HG02678 (cell line): Measurements from ENCODE around the gene FSTL5.

ENCODE experiments used
- ATAC-seq: cut with Tn5 transposase; IDR thresholded peaks from one replicate; pipeline ENCODE4 v1.9.1; 2021; ENCODE audit warnings: mild to moderate bottlenecking, moderate library complexity; ENCODE audit not compliant: unreplicated experiment

Gene FSTL5

DNA sequence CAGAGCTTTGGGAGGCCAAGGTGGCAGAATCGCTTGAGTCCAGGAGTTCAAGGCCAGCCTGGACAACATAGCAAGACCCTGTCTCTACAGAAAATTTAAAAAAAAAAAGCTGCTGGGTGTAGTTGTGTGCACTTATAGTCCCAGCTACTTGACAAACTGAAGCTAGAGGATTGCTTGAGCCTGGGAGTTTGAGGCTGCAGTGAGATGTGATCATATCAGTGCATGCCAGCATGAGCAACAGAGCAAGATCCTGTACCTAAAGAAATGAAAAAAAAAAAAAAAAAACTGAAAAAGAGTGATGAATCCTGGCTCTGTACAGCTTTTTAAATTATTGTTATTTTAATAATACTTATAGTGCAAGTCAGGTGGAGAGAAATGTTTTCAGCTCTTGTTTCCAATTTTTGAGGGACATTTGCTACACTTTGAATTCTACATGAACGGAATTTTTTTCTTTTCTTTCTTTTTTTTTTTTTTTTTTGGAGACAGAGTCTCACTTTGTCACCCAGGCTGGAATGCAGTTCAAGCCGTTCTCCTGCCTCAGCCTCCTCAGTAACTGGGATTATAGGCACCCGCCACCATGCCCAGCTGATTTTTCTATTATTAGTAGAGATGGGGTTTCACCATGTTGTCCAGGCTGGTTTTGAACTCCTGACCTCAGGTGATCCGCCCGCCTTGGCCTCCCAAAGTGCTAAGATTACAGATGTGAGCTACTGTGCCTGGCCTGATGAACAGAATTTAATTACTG lies 215.6 kb downstream of the FSTL5 start:
- ATAC-seq, result no peak

DNA sequence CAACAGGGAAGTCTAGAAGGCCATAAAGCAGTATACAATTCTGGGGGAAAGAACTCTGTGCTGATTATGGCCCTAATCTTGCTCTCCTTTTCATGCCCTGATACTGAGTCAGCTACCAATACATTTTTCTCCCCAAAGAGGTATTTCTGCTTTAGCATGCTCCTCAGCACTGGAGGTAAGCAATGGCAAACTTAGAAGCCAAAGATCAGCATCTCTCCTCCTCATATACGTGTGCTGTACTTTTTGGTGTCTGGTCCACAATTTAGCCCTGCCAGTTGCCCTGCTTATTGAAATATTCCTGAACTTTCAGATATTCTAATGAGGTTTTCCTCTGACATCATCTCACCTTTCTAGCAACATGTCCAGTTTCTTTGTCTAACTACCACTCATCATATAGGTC lies 226.2 kb downstream of the FSTL5 start:
- ATAC-seq, result no peak

GRCh38 chr4:161936625-161937550 lies 226.9 kb downstream of the FSTL5 start:
- ATAC-seq, result no peak

DNA sequence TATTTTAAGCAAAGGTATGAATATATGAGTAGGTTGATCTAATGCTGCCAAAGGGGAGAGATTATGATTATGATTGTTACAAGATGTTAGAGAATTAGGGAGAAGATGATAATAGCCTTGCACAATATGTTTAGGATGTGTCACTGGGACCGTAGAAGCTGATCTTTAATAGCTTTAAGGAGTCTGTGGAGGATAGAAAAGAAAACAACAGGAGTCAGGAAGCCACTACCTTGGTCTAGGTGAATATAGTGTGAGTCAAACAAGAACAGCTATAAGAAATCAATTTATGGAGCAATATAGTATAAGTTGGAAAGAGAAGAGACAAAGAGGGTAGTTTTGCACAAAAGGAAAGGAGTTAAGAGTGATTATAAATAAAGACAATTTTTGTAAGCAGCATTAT lies 232.7 kb downstream of the FSTL5 start:
- no peak for ATAC-seq

GRCh38 chr4:161929956-161930355 lies 233.8 kb downstream of the FSTL5 start:
- ATAC-seq, result no peak

DNA sequence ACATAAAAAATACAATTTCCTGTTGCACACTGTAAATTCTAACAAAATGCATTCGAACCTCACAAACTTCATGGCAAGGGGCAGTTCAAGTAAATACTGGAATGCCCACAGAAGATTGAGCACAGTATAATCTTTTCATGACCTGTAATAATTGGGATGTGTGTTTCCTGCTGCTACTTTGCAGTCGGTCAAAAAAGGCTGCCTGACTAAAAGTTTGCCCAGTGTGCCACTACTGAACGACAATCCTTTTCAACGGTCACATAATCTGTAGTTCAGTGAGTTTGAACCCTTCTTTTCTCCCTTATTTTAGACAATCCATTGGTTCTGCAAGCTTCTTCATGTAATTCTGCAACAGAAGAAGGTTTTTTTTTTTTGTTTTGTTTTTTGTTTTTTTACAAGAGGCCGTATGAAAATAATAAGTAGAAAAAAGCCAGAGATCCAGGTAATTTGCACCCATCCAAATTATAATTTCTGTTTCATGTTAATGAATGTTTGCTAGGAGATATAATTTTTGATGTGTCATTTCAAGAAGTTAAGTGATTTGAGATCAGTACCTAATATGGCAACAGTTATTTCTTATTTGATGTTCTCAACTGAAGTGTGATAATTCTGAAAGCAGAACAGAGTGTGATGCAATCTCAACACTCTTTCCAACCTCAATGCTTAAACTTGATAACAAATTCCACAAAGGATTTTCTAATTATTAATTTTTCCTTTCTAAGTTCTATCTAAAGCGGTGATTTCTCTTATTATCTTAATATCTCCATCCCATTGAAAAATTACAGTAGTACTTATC lies 237.6 kb downstream of the FSTL5 start:
- no peak for ATAC-seq

DNA sequence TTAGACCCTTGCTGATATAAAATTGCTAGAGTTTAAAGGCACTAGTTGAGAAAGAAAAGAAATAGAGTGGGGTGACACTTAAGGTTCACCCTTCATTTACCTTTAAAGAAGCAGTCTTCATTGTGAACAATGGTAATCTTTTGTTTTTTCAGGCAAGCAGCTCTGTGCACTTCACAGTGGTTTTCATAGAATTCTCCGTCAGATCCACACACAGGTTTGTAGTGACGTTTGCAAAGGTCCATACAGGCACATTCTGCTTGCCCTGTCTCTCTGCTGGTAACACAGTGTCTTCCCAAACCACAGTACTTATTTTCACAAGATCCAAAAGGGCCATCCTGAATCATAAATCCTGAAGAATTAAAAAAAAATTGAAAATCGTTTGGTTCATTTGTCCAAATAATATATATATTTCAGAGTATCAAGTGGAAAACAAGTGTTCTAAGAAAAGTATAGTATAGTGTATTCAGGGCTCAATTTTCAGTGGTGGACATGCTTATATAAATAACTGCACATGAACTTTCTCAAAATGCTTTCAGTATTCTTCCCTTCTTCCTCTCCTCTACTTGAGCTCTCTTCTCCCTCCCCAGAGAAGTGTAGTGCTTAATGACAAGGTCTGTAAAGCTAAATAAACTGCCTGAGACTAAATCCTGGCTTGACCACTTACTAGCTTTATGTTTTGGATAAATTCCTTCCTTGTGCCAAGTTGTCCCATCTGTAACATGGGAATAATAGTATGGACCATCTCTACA lies 243.3 kb downstream of the FSTL5 start:
- no peak for ATAC-seq

DNA sequence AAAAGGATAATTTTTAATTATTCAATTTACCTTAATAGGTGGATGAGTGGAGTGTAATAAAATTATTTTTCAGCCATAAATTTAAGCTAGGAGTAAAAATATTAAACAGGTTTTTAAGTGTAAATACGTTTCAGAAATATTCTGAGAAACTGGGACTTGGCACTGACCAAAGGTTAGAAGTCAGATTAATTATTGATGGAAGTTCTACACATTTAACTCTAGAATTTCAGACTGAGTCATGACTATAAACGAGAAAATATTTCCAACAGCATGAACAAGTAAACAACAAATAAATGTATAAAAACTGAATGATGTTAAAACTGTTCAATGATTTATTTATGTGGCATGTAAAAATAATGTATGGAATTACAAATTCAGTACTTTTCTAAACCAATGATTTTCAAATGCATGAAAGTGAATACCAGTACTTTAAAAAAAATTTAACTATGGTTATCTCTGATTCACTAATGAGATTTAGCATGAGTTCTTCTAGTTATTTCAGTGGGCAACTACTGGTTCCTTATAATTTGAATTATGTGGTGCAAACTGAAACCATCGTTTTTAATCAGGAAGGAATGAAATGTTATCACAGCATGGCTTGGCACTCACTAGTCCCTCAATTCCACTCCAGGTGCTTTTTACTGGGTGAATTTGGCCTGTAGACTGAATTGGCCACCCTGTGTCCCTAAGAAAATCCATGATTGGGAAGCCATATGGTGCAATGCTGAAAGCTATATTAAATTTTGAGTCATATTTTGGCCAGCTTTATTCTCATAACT lies 244.2 kb downstream of the FSTL5 start:
- ATAC-seq, result no peak

DNA sequence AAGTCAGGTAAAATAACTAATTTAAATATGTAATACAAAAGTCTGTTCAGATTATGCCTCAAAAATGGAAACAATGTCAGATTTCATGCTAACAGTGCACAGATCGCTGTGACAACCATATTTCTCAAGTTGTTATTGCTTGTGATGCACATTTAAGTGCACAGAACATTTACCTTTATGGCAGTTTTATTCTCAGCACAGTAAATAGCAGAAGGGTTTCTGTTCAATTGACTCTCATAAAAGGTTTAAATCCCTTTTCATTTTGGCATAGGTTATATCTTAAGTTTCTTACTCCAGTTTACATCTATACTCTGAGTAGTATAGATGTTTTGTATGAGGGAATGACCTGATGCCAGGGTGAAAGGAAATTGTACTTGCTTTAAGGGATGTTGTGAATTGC lies 247.8 kb downstream of the FSTL5 start:
- no peak for ATAC-seq

GRCh38 chr4:161907590-161907955 lies 256.2 kb downstream of the FSTL5 start:
- no peak for ATAC-seq

DNA sequence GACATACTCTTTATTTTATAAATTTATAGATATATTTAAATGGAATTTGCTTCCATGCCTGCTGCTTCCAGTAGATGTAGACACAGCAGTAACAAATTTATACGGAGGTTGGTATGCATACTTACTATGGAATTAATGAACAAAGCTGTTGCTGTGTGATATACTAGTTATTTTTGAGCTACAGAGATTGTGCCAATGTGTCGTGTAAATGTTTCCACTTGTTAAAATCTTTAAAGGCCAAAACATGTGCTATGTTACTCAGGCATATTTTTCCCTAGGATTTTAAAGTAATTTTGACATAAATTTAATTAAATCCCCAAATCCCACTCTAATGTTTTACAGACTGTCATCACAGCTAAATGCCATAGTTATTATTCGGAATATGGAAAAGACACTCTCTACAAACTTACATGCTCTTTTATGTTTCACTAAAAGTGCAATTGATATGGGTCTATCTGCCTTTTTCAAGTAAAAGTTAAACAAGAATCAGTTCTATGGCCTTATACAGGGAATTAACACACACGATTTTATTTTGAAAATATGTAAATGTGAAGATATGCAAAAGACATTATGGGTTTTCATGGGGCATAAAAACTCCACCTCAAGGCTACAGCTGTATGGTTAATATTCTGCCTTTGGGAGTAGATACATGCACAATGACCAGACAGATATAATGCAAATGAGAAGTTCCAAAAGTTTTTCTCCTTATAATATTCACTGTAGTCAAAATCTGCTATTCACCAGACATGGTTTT lies 256.8 kb downstream of the FSTL5 start:
- no peak for ATAC-seq

GRCh38 chr4:161900110-161900509 lies 263.7 kb downstream of the FSTL5 start:
- no peak for ATAC-seq

DNA sequence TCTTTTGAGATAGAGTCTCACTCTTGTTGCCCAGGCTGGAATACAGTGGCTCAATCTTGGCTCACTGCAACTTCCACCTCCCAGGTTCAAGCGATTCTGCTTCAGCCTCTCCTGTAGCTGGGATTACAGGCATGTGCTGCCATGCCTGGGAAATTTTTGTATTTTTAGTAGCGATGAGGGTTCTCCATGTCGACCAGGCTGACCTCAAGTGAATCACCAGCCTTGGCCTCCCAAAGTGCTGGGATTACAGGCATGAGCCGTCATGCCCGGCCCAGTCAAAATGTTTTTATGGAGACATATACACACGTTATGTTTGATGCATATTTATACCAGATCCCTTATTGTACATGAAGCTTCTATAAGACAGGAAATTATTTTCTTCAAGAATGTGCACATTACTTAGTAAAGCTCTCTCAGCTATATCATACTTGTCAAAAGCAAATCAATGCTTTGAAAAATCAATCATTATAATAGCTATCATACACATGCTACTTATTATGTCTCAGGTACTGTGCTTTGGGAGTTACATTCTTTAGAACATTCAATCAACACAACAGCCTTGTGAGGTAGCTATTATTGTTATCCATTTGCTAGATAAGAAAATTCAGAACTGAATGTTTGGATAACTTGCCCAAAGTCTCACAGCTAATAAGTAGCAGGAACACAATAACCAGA lies 269.2 kb downstream of the FSTL5 start:
- ATAC-seq, result no peak

DNA sequence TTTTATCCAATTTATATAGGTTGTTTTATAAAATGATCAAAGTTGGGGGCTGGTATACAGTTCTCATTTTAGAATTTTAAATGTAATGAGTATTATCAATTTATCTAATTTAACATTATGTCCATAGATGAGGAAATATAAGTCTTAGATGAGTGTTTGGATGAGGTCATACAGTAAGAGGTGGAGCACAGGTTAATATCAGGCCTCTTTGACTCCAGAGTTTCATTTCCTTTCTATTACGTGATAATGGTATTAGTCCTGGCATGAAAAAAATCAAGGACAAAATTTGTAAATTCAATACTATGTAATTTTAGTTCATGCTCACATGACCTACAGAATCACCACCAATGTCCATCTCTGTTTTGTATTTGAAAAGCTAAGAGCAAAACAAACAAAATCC lies 269.8 kb downstream of the FSTL5 start:
- ATAC-seq, result no peak

GRCh38 chr4:161893566-161893965 lies 270.2 kb downstream of the FSTL5 start:
- ATAC-seq, result no peak

GRCh38 chr4:161892951-161893350 lies 270.8 kb downstream of the FSTL5 start:
- ATAC-seq, result no peak

- no peak for ATAC-seq
Measured at GRCh38 chr4:161883157-161883556, 280.6 kb downstream of the FSTL5 start.

GRCh38 chr4:161881370-161881769 lies 282.4 kb downstream of the FSTL5 start:
- no peak for ATAC-seq

- ATAC-seq, result no peak
Measured at GRCh38 chr4:161869511-161869910, 294.3 kb downstream of the FSTL5 start.
